GM23248 (cell line): ENCODE data around the gene MSMP. TPM values are rescaled to one million over a fixed set of nuclear protein-coding genes. Genes with fewer than 3 reads are reported as not detected.

ENCODE experiments used
- DNase-seq: peaks from one replicate; pipeline ENCODE4 v3.0.0-alpha.2; 2015
- H2AFZ ChIP-seq: fragments of 200-600 bp; sonication (generic); 2 replicates; pipeline ENCODE4 v1.6.1; 2016; ENCODE audit warnings: antibody characterized with exemption
- H3F3A ChIP-seq: fragments of 200-600 bp; sonication (generic); 2 replicates; pipeline ENCODE4 v1.6.1; 2016; ENCODE audit warnings: mild to moderate bottlenecking, antibody characterized with exemption, mixed run types; ENCODE audit not compliant: insufficient read depth
- H3K27ac ChIP-seq: fragments of 200-600 bp; sonication (generic); 2 replicates; pipeline ENCODE4 v1.5.1; 2016; ENCODE audit warnings: mild to moderate bottlenecking
- H3K27me3 ChIP-seq: fragments of 200-600 bp; sonication (generic); replicated peaks from 2 replicates; pipeline ENCODE4 v1.6.1; 2016; ENCODE audit warnings: mild to moderate bottlenecking; ENCODE audit not compliant: insufficient read depth
- H3K36me3 ChIP-seq: fragments of 200-600 bp; sonication (generic); 2 replicates; pipeline ENCODE4 v1.6.1; 2016; ENCODE audit warnings: low read depth, mild to moderate bottlenecking
- H3K4me1 ChIP-seq: fragments of 200-600 bp; sonication (generic); 2 replicates; pipeline ENCODE4 v1.6.1; 2016; ENCODE audit warnings: mild to moderate bottlenecking; ENCODE audit not compliant: insufficient read depth
- H3K4me2 ChIP-seq: fragments of 200-600 bp; sonication (generic); one replicate; pipeline ENCODE4 v1.6.1; 2016; ENCODE audit warnings: mild to moderate bottlenecking; ENCODE audit not compliant: unreplicated experiment
- H3K4me3 ChIP-seq: fragments of 200-600 bp; sonication (generic); 2 replicates; pipeline ENCODE4 v1.5.1; 2016; ENCODE audit warnings: mild to moderate bottlenecking
- H3K79me2 ChIP-seq: fragments of 200-600 bp; sonication (generic); 2 replicates; pipeline ENCODE4 v1.6.1; 2016; ENCODE audit warnings: mild to moderate bottlenecking; ENCODE audit not compliant: insufficient read depth
- H3K9ac ChIP-seq: fragments of 200-600 bp; sonication (generic); 2 replicates; pipeline ENCODE4 v1.6.1; 2016; ENCODE audit warnings: mild to moderate bottlenecking
- H3K9me2 ChIP-seq: fragments of 200-600 bp; sonication (generic); 2 replicates; pipeline ENCODE4 v1.6.1; 2016; ENCODE audit warnings: mixed run types, mild to moderate bottlenecking, moderate library complexity; ENCODE audit not compliant: insufficient read depth
- H3K9me3 ChIP-seq: fragments of 200-600 bp; sonication (generic); one replicate; pipeline ENCODE4 v1.6.1; 2017; ENCODE audit warnings: low read depth
- H4K20me1 ChIP-seq: fragments of 200-600 bp; sonication (generic); 2 replicates; pipeline ENCODE4 v1.6.0; 2016; ENCODE audit not compliant: insufficient read depth
- EZH2 ChIP-seq: fragments of 200-600 bp; sonication (generic); IDR thresholded peaks from 2 replicates; pipeline ENCODE4 v1.6.1; 2018; ENCODE audit warnings: antibody characterized with exemption, mild to moderate bottlenecking; ENCODE audit not compliant: insufficient read depth, poor library complexity, severe bottlenecking
- EZH2phosphoT487 ChIP-seq: fragments of 200-600 bp; sonication (generic); IDR thresholded peaks from 2 replicates; pipeline ENCODE4 v1.6.1; 2018; ENCODE audit warnings: antibody characterized with exemption, moderate library complexity, mild to moderate bottlenecking, low read depth; ENCODE audit not compliant: insufficient read depth
- WGBS, 2 experiments: methylation state at CpG; one replicate each; pipeline ENCODE4 v1.1.6; 2015 to 2017; ENCODE audit warnings: low lambda C conversion rate in 2 of 2, low coverage in 1 of 2; ENCODE audit errors: missing lambda C conversion rate in 2 of 2; 5-methylcytosine and 5-hydroxymethylcytosine counted together
- in situ Hi-C: fragments of 300-500 bp; cut with MboI; formaldehyde crosslinking; loops from 2 replicates; pipeline ENCODE4 v1.15.0; 2020
- polyA plus RNA-seq: library from polyadenylated mRNA; unstranded; fragments of >200 nt; fragmentation: Nextera tagmentation; extraction: Ambion mirVana; gene quantifications from 2 replicates; pipeline ENCODE4 v1.2.1, GENCODE V29; 2016
- total RNA-seq: library from RNA; depleted of rRNA; stranded (reverse); fragments of >200 nt; shearing (Covaris generic); gene quantifications from 2 replicates; pipeline ENCODE4 v1.2.3, GENCODE V29; 2014

MSMP gene
- total and polyA plus RNA-seq, 2 experiments from 2014 or later, result not detected

GRCh38 chr9:35797311-35798109 is 43.4 kb upstream of the MSMP start:
- H3K79me2 ChIP-seq, result peaks cover 49% of the 10 kb centered on the region
- H3K4me3 ChIP-seq, result no peak overlapping the region
- H4K20me1 ChIP-seq, result no peaks in the 10 kb centered on the region
- no peak for DNase-seq
- H3K4me1 ChIP-seq, result peaks cover 44% of the 10 kb centered on the region
- H3K9me3 ChIP-seq, result no peaks in the 10 kb centered on the region
- TF ChIP-seq EZH2, result no peak
- TF ChIP-seq EZH2phosphoT487, result no peak
- 83 to 86% methylated on average over 6 of the region's 6 CpGs for WGBS, 2 experiments
- H3K36me3 ChIP-seq, result peaks cover 6% of the 10 kb centered on the region; the same call in 1 of the 2 replicates
- in situ Hi-C loops, result no loop called here
- H3F3A ChIP-seq, result peaks cover 20% of the 10 kb centered on the region
- no peaks in the 10 kb centered on the region for H3K27me3 ChIP-seq
- peak overlapping the region; percentile 47; the same call in 1 of the 2 replicates for H3K27ac ChIP-seq
- H3K4me2 ChIP-seq, result peak overlapping the region; percentile 15
- no peak overlapping the region for H2AFZ ChIP-seq
- no peaks in the 10 kb centered on the region for H3K9me2 ChIP-seq
- no peak overlapping the region for H3K9ac ChIP-seq

GRCh38 chr9:35795695-35796094 is 41.6 kb upstream of the MSMP start:
- Histone ChIP-seq H3F3A (peaks cover 24% of the 10 kb centered on the region), H3K27me3 (no peaks in the 10 kb centered on the region), H3K9me3 (no peaks in the 10 kb centered on the region), H3K4me1 (peaks cover 55% of the 10 kb centered on the region), H3K36me3 (no peaks in the 10 kb centered on the region), H2AFZ (0 out of 2 replicates have a peak overlapping the region, but pooled peaks have one; percentile 26), H3K4me2 (peak overlapping the region; percentile 68), H3K9ac (peak overlapping the region; percentile 40; the same call in 1 of the 2 replicates), H3K9me2 (no peaks in the 10 kb centered on the region), H3K4me3 (peak overlapping the region; percentile 42; the same call in 1 of the 2 replicates), H4K20me1 (no peaks in the 10 kb centered on the region), H3K27ac (peak overlapping the region; percentile 25; the same call in 1 of the 2 replicates), H3K79me2 (peaks cover 55% of the 10 kb centered on the region)
- in situ Hi-C loops, result no loop called here
- TF ChIP-seq EZH2phosphoT487 (no peak), EZH2 (no peak)
- peak; percentile 18 for DNase-seq

GRCh38 chr9:35793461-35793860 is 39.4 kb upstream of the MSMP start:
- Histone ChIP-seq H3K27me3 (no peaks in the 10 kb centered on the region), H3K4me3 (peak overlapping the region; percentile 68), H3K4me2 (peak overlapping the region; percentile 68), H3K36me3 (no peaks in the 10 kb centered on the region), H3K9me3 (no peaks in the 10 kb centered on the region), H3K9me2 (no peaks in the 10 kb centered on the region), H3F3A (peaks cover 15% of the 10 kb centered on the region), H3K9ac (peak overlapping the region; percentile 81), H2AFZ (0 out of 2 replicates have a peak overlapping the region, but pooled peaks have one; percentile 32), H3K79me2 (peaks cover 55% of the 10 kb centered on the region), H3K4me1 (peaks cover 51% of the 10 kb centered on the region), H3K27ac (no peak overlapping the region), H4K20me1 (no peaks in the 10 kb centered on the region)
- WGBS, 2 experiments, result 15 to 21% methylated on average over 2 of the region's 2 CpGs
- TF ChIP-seq EZH2 (no peak), EZH2phosphoT487 (no peak)
- DNase-seq, result peak; percentile 28
- in situ Hi-C loops, result no loop called here

DNA sequence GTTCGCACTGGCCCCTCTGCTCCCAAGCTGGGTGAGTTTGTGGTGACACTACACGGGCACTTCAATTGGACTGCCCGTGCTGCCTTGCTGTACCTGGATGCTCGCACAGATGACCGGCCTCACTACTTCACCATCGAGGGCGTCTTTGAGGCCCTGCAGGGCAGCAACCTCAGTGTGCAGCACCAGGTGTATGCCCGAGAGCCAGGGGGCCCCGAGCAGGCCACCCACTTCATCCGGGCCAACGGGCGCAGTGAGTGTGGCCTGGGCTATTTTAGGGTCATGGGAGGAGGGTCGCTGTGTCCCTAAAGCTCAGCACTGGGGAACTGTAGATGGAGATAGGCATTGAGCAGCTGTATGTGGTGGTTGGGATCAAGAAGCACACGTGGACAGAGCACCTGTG is 38.8 kb upstream of the MSMP start:
- peak overlapping the region; percentile 68 for H3K4me2 ChIP-seq
- H3K36me3 ChIP-seq, result no peaks in the 10 kb centered on the region
- no peak for DNase-seq
- in situ Hi-C loops, result no loop called here
- peaks cover 9% of the 10 kb centered on the region for H3F3A ChIP-seq
- peaks cover 46% of the 10 kb centered on the region for H3K4me1 ChIP-seq
- H3K4me3 ChIP-seq, result peak overlapping the region; percentile 68
- H3K27me3 ChIP-seq, result no peaks in the 10 kb centered on the region
- 52 to 56% methylated on average over 14 of the region's 14 CpGs for WGBS, 2 experiments
- peak overlapping the region; percentile 81 for H3K9ac ChIP-seq
- H3K27ac ChIP-seq, result no peak overlapping the region
- H3K9me2 ChIP-seq, result no peaks in the 10 kb centered on the region
- TF ChIP-seq EZH2 (no peak), EZH2phosphoT487 (no peak)
- H3K9me3 ChIP-seq, result no peaks in the 10 kb centered on the region
- H2AFZ ChIP-seq, result no peak overlapping the region
- no peaks in the 10 kb centered on the region for H4K20me1 ChIP-seq
- H3K79me2 ChIP-seq, result peaks cover 55% of the 10 kb centered on the region
